ENCODE data around the gene SEMA6B. TPM values are rescaled to one million over a fixed set of nuclear protein-coding genes. Genes with fewer than 3 reads are reported as not detected.

SEMA6B gene, protein sequence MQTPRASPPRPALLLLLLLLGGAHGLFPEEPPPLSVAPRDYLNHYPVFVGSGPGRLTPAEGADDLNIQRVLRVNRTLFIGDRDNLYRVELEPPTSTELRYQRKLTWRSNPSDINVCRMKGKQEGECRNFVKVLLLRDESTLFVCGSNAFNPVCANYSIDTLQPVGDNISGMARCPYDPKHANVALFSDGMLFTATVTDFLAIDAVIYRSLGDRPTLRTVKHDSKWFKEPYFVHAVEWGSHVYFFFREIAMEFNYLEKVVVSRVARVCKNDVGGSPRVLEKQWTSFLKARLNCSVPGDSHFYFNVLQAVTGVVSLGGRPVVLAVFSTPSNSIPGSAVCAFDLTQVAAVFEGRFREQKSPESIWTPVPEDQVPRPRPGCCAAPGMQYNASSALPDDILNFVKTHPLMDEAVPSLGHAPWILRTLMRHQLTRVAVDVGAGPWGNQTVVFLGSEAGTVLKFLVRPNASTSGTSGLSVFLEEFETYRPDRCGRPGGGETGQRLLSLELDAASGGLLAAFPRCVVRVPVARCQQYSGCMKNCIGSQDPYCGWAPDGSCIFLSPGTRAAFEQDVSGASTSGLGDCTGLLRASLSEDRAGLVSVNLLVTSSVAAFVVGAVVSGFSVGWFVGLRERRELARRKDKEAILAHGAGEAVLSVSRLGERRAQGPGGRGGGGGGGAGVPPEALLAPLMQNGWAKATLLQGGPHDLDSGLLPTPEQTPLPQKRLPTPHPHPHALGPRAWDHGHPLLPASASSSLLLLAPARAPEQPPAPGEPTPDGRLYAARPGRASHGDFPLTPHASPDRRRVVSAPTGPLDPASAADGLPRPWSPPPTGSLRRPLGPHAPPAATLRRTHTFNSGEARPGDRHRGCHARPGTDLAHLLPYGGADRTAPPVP
- total RNA-seq (166 and 176 TPM in 2 replicates), polyA plus RNA-seq (97.8 and 108 TPM in 2 replicates), polyA minus RNA-seq (110 and 142 TPM in 2 replicates), Bru-seq, nascent RNA (percentile 72 among the genes with signal in this experiment), BruChase-seq, experiment 1, labeled RNA remaining after a 6-hour chase (percentile 97 among the genes with signal in this experiment), BruChase-seq, experiment 2, labeled RNA remaining after a 2-hour chase (percentile 90 among the genes with signal in this experiment)
- polyA plus RNA-seq (2011; cell fraction: cytosol; rRNA removed), result 72.3 and 85.5 TPM in 2 replicates
- polyA plus RNA-seq (2011; cell fraction: nucleus; rRNA removed), result 63.8 and 64.4 TPM in 2 replicates
- 72.0 and 81.2 TPM in 2 replicates for polyA plus RNA-seq (2012)
- polyA minus RNA-seq (2011; cell fraction: cytosol; rRNA and poly(A)+ RNA removed), result 0.31 TPM
- polyA minus RNA-seq (2011; cell fraction: nucleus; rRNA and poly(A)+ RNA removed), result 30.1 and 46.2 TPM in 2 replicates
- long read RNA-seq, partial matches to known transcripts, result 1 of 45 reads
- long read RNA-seq, other reads (novel, unspliced or antisense), result 43 of 45 reads

DNA sequence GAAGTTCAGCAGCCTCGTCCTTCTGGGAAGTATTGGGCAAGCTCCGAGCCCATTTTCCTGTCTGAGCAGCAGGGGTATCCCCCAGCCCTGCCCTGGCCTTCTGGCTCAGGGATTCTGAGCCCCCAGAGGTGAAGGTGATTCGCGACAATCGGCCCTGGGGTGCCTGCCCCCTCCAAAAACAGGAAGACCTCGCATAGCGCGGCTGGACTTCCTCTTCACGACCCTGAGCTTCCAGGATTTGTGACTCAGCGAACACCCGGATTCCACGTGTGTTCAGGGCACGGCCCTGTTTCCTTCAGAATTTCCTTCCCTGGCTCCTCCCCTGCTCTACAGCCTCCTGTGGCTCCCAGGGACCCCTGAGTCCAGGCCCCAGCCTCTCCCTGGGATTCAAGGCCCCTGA is at the start of gene SEMA6B:
TSS of gene SEMA6B (minus strand) at position 116 of the 400 bp plus-strand sequence. CDS start 1,227 bp downstream, outside the sequence.
- peak within 1 kb of the TSS; percentile 69 for H3K4me2 ChIP-seq (ENCODE audit: insufficient read depth, low read length)
- peak within 1 kb of the TSS; percentile 77 for H3K27ac ChIP-seq (ENCODE audit: insufficient read depth, low read depth, low read length)
- DNase-seq (ENCODE audit: low read depth, low spot score) (peak; percentile 91), FAIRE-seq (peak; percentile 95)
- ChIA-PET POLR2A (interaction anchor here (0.8 kb wide), 1 partner anchor 24 kb away, joined by 3 read pairs; no protein-coding TSS in a partner anchor), CTCF (interaction anchor here (0.8 to 3.4 kb wide), 15 partner anchors 9 to 232 kb away, joined by 3 to 42 read pairs (median 4); partner anchors contain the start of genes FEM1A and LRG1)
- peak within 1 kb of the TSS; percentile 54 for H3K9ac ChIP-seq (replicated peaks; ENCODE audit: extremely low read depth, insufficient read depth, low read length)
- H3K9me1 ChIP-seq (replicated peaks; ENCODE audit: control insufficient read depth, extremely low read depth, insufficient read depth, low read length), result no peaks in the 10 kb centered on the region
- no peaks in the 10 kb centered on the region for H3K27me3 ChIP-seq (ENCODE audit: control insufficient read depth in 2 of 2, insufficient read depth in 2 of 2, low read length in 2 of 2)
- no TSS peak for BruUV-seq (replicated peaks)
- H2AFZ ChIP-seq (ENCODE audit: low read depth, low read length), result no peak within 1 kb of the TSS
- H3K79me2 ChIP-seq (ENCODE audit: control insufficient read depth, insufficient read depth, low read length), result peaks cover 6% of the 10 kb centered on the region
- peak within 1 kb of the TSS in 2 of 3 experiments; percentile 37 to 76 for H3K4me3 ChIP-seq (replicated peaks in 1 of 3; ENCODE audit: insufficient read depth in 1 of 3, low read depth in 1 of 3, low read length in 3 of 3)
- dilution Hi-C loops (cut with MboI; ENCODE audit: extremely low pct_ligation_motif_present, low sequenced_read_pairs) (no loop called here), intact Hi-C loops (cut with micrococcal nuclease) (loop anchor here (1.0 to 5.0 kb wide), 5 partner anchors 8 to 163 kb away; partner anchors contain the start of genes DPP9 and TNFAIP8L1)
- H3K4me1 ChIP-seq (ENCODE audit: control insufficient read depth, extremely low read depth, insufficient read depth, low read length), result peaks cover 26% of the 10 kb centered on the region
- no peaks in the 10 kb centered on the region for H4K20me1 ChIP-seq (replicated peaks; ENCODE audit: control insufficient read depth, extremely low read depth, insufficient read depth, low read length)
- H3K36me3 ChIP-seq (ENCODE audit: control insufficient read depth in 2 of 2, extremely low read depth in 1 of 2, insufficient read depth in 2 of 2, low read length in 2 of 2), result peaks cover 2 to 16% of the 10 kb centered on the region in 2 experiments
- H3K9me3 ChIP-seq (replicated peaks; ENCODE audit: control insufficient read depth, insufficient read depth, low read length), result no peaks in the 10 kb centered on the region
- TF ChIP-seq POLR2AphosphoS5 (IDR thresholded peaks at IDR 0.05; ENCODE audit: insufficient read depth, low read depth, low read length), result peak; percentile 98
- TF ChIP-seq, protein P1, sequence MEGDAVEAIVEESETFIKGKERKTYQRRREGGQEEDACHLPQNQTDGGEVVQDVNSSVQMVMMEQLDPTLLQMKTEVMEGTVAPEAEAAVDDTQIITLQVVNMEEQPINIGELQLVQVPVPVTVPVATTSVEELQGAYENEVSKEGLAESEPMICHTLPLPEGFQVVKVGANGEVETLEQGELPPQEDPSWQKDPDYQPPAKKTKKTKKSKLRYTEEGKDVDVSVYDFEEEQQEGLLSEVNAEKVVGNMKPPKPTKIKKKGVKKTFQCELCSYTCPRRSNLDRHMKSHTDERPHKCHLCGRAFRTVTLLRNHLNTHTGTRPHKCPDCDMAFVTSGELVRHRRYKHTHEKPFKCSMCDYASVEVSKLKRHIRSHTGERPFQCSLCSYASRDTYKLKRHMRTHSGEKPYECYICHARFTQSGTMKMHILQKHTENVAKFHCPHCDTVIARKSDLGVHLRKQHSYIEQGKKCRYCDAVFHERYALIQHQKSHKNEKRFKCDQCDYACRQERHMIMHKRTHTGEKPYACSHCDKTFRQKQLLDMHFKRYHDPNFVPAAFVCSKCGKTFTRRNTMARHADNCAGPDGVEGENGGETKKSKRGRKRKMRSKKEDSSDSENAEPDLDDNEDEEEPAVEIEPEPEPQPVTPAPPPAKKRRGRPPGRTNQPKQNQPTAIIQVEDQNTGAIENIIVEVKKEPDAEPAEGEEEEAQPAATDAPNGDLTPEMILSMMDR (IDR thresholded peaks at IDR 0.05; ENCODE audit: extremely low read depth in 1 of 2, insufficient read depth in 1 of 2, low read depth in 1 of 2, low read length in 2 of 2), result no peak
- no peak for TF ChIP-seq EZH2 (IDR thresholded peaks at IDR 0.05; ENCODE audit: borderline replicate concordance, low read depth, low read length, severe bottlenecking)
- TF ChIP-seq, protein P2, sequence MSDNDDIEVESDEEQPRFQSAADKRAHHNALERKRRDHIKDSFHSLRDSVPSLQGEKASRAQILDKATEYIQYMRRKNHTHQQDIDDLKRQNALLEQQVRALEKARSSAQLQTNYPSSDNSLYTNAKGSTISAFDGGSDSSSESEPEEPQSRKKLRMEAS (IDR thresholded peaks at IDR 0.05; ENCODE audit: insufficient read depth, insufficient read length), result peak; percentile 83
- TF ChIP-seq JUN (IDR thresholded peaks at IDR 0.05; ENCODE audit: borderline replicate concordance, insufficient read depth, insufficient read length, low read depth), result peak; percentile 75
- peak; percentile 12 for TF ChIP-seq GATA2 (IDR thresholded peaks at IDR 0.05; ENCODE audit: insufficient read depth, insufficient read length, low read depth, low read length)
- TF ChIP-seq FOS (IDR thresholded peaks at IDR 0.05; ENCODE audit: borderline replicate concordance, insufficient read depth, low read length), result peak; percentile 95
- peak; percentile 68 for TF ChIP-seq POLR2A (IDR thresholded peaks at IDR 0.05; ENCODE audit: low read depth, low read length)
- TF ChIP-seq MYC (IDR thresholded peaks at IDR 0.05; ENCODE audit: low read depth, low read length), result no peak

Measured in endothelial cell of umbilical vein (primary cell).